ENCODE measurements around the gene FAM83D. TPM values are rescaled to one million over a fixed set of nuclear protein-coding genes. Genes with fewer than 3 reads are reported as not detected.

The FAM83D gene
- total and polyA plus RNA-seq, 2 donors (not counting 1 experiment from before 2014, with no cell fraction given) = 0.82 to 1.7 TPM

GRCh38 chr20:38961530-38962043, 35.4 kb downstream of the FAM83D start:
- peaks cover 20% of the 10 kb centered on the region for H3K4me1 Mint-ChIP-seq
- no peaks in the 10 kb centered on the region for H3K27me3 ChIP-seq (replicated peaks in 1 of 4; ENCODE audit: control extremely low read depth in 1 of 4, control insufficient read depth in 3 of 4, insufficient read depth in 4 of 4, low read length in 3 of 4)
- H3K27ac ChIP-seq (ENCODE audit: low read length in 2 of 2) = peak overlapping the region; percentile 74 to 93
- intact Hi-C loops (cut with micrococcal nuclease) = loop anchor here (1.0 to 10.0 kb wide), 7 partner anchors 35 to 1267 kb away; partner anchors contain the start of genes ACTR5, CTNNBL1, FAM83D and RALGAPB
- H3K4me1 ChIP-seq (ENCODE audit: control insufficient read depth in 2 of 2, insufficient read depth in 2 of 2, low read length in 2 of 2) = peaks cover 14% of the 10 kb centered on the region in 2 donors
- no peaks in the 10 kb centered on the region for H4K20me1 ChIP-seq (ENCODE audit: control insufficient read depth, insufficient read depth, low read length, poor library complexity, severe bottlenecking)
- H3K4me2 ChIP-seq (replicated peaks; ENCODE audit: low read depth, low read length, poor library complexity, severe bottlenecking) = peak overlapping the region; percentile 77
- H3K79me2 ChIP-seq (ENCODE audit: control insufficient read depth, insufficient read depth, low read length) = peaks cover 29% of the 10 kb centered on the region
- peak overlapping the region; percentile 95 for H2AFZ ChIP-seq (ENCODE audit: insufficient read depth, low read depth, low read length, poor library complexity, severe bottlenecking)
- peak overlapping the region; percentile 98 for H3K4me3 Mint-ChIP-seq
- ChIA-PET POLR2A (interaction anchor here (0.9 to 1.3 kb wide), 4 partner anchors 31 to 236 kb away, joined by 3 to 10 read pairs (median 4); partner anchors contain the start of gene PPP1R16B), CTCF (interaction anchor here (0.7 to 4.0 kb wide), 19 partner anchors 27 to 318 kb away, joined by 3 to 20 read pairs (median 6); partner anchors contain the start of genes ACTR5 and FAM83D)
- H3K4me3 ChIP-seq (ENCODE audit: control extremely low read depth in 1 of 5, extremely low read depth in 1 of 5, insufficient read depth in 1 of 5, low read depth in 2 of 5, low read length in 4 of 5) = peak overlapping the region; percentile 60 to 96 (median 94)
- no peak for TF ChIP-seq CTCF (IDR thresholded peaks at IDR 0.05)
- TF ChIP-seq EZH2 (IDR thresholded peaks at IDR 0.05; ENCODE audit: borderline replicate concordance, insufficient read depth, low read depth, low read length, poor library complexity, severe bottlenecking) = no peak
- no peaks in the 10 kb centered on the region for H3K9me3 ChIP-seq (ENCODE audit: control extremely low read depth in 1 of 3, control insufficient read depth in 2 of 3, insufficient read depth in 1 of 3, low read length in 2 of 3)
- H3K27me3 Mint-ChIP-seq = no peaks in the 10 kb centered on the region
- DNase-seq = no peak
- peak overlapping the region; percentile 99 for H3K27ac Mint-ChIP-seq
- no peak for ATAC-seq (ENCODE audit: low read depth)
- H3K9ac ChIP-seq (ENCODE audit: low read length) = peak overlapping the region; percentile 89
- no peaks in the 10 kb centered on the region for H3K9me3 Mint-ChIP-seq (ENCODE audit: insufficient read depth)
- WGBS (ENCODE audit: insufficient coverage) = 14% methylated on average over 13 of the region's 16 CpGs
- peaks cover 0 to 3% of the 10 kb centered on the region in 2 experiments for H3K36me3 ChIP-seq (replicated peaks in 1 of 2; ENCODE audit: control extremely low read depth in 1 of 2, control insufficient read depth in 1 of 2, extremely low read depth in 1 of 2, insufficient read depth in 2 of 2, low read length in 1 of 2)
